ENCODE results near the gene OGFR.
A peak's percentile ranks its signal among the peaks of the same experiment; 100 is the strongest.

OGFR gene

GRCh38 chr20:62822239-62822787 is 17.7 kb downstream of the OGFR start:
- in situ Hi-C loops (cut with HindIII; ENCODE audit: low pct_ligation_motif_present, low sequenced_read_pairs), result no loop called here
- TF ChIP-seq CTCF (IDR thresholded peaks at IDR 0.05; ENCODE audit: low read depth, low read length, missing control alignments), result no peak

GRCh38 chr20:62822788-62823651 is 18.4 kb downstream of the OGFR start:
- peak; percentile 52 for TF ChIP-seq CTCF (IDR thresholded peaks at IDR 0.05; ENCODE audit: low read depth, low read length, missing control alignments)
- Histone ChIP-seq H3K27me3 (replicated peaks) (no peaks in the 10 kb centered on the region), H3K36me3 (replicated peaks) (no peaks in the 10 kb centered on the region), H3K4me3 (ENCODE audit: low read depth, low read length) (no peak overlapping the region), H3K27ac (no peak overlapping the region)
- DNase-seq, result no peak
- in situ Hi-C loops (cut with HindIII; ENCODE audit: low pct_ligation_motif_present, low sequenced_read_pairs), result no loop called here

More at GRCh38 chr20:62822239-62822787, 17.7 kb downstream of the OGFR start:
- no peak for DNase-seq
- Histone ChIP-seq H3K36me3 (replicated peaks) (no peaks in the 10 kb centered on the region), H3K27ac (no peak overlapping the region), H3K27me3 (replicated peaks) (peaks cover 5% of the 10 kb centered on the region), H3K4me3 (ENCODE audit: low read depth, low read length) (no peak overlapping the region)

GRCh38 chr20:62823688-62824475 is 19.2 kb downstream of the OGFR start:
- TF ChIP-seq CTCF (IDR thresholded peaks at IDR 0.05; ENCODE audit: low read depth, low read length, missing control alignments), result no peak
- H3K27me3 ChIP-seq (replicated peaks), result no peaks in the 10 kb centered on the region
- H3K27ac ChIP-seq, result no peak overlapping the region
- no peaks in the 10 kb centered on the region for H3K36me3 ChIP-seq (replicated peaks)
- no peak overlapping the region for H3K4me3 ChIP-seq (ENCODE audit: low read depth, low read length)
- DNase-seq, result no peak
- in situ Hi-C loops (cut with HindIII; ENCODE audit: low pct_ligation_motif_present, low sequenced_read_pairs), result no loop called here

- no peaks in the 10 kb centered on the region for H3K36me3 ChIP-seq (replicated peaks)
- TF ChIP-seq CTCF (IDR thresholded peaks at IDR 0.05; ENCODE audit: low read depth, low read length, missing control alignments), result no peak
- no peak overlapping the region for H3K4me3 ChIP-seq (ENCODE audit: low read depth, low read length)
- in situ Hi-C loops (cut with HindIII; ENCODE audit: low pct_ligation_motif_present, low sequenced_read_pairs), result no loop called here
- H3K27ac ChIP-seq, result no peak overlapping the region
- H3K27me3 ChIP-seq (replicated peaks), result no peaks in the 10 kb centered on the region
- DNase-seq, result no peak
Measured at GRCh38 chr20:62824476-62825332, 20.1 kb downstream of the OGFR start.

- no peak for DNase-seq
- in situ Hi-C loops (cut with HindIII; ENCODE audit: low pct_ligation_motif_present, low sequenced_read_pairs), result no loop called here
- H3K4me3 ChIP-seq (ENCODE audit: low read depth, low read length), result no peak overlapping the region
- H3K27me3 ChIP-seq (replicated peaks), result no peaks in the 10 kb centered on the region
- no peak overlapping the region for H3K27ac ChIP-seq
- TF ChIP-seq CTCF (IDR thresholded peaks at IDR 0.05; ENCODE audit: low read depth, low read length, missing control alignments), result no peak
- H3K36me3 ChIP-seq (replicated peaks), result no peaks in the 10 kb centered on the region
Measured at GRCh38 chr20:62825333-62825985, 20.8 kb downstream of the OGFR start.
